Left lung (tissue), 10 donors: ENCODE measurements around the gene FGF21. TPM values are rescaled to one million over a fixed set of nuclear protein-coding genes. Genes with fewer than 3 reads are reported as not detected.

Experiments
- ATAC-seq: fragments of 200-7000 bp; cut with Tn5 transposase; one replicate; pipeline ENCODE4 v1.9.1; 2020; ENCODE audit warnings: moderate library complexity
- DNase-seq, 4 donors: peaks; one replicate each; pipeline ENCODE4 v3.0.0-alpha.2; 2013 to 2020
- H3K27ac ChIP-seq, 2 donors: fragments of 200-600 bp; sonication (generic) in 1 of 2; one replicate each; pipeline versions ENCODE4 v1.5.0 to v1.8.0; 2020 to 2021
- H3K27me3 ChIP-seq, 2 donors: fragments of 200-600 bp; sonication (generic) in 1 of 2; one replicate each; pipeline versions ENCODE4 v1.5.0 to v1.8.0; 2020 to 2021
- H3K36me3 ChIP-seq, 2 donors: fragments of 200-600 bp; sonication (generic) in 1 of 2; one replicate each; pipeline versions ENCODE4 v1.5.0 to v1.8.0; 2020 to 2021
- H3K4me1 ChIP-seq, 2 donors: fragments of 200-600 bp; one replicate each; pipeline ENCODE4 v1.8.0; 2021
- H3K4me3 ChIP-seq, 2 donors: fragments of 200-600 bp; sonication (generic) in 1 of 2; one replicate each; pipeline versions ENCODE4 v1.5.0 to v1.8.0; 2020 to 2021; ENCODE audit warnings: mild to moderate bottlenecking in 1 of 2
- H3K9me3 ChIP-seq, 2 donors: fragments of 200-600 bp; sonication (generic) in 1 of 2; one replicate each; pipeline versions ENCODE4 v1.5.0 to v1.8.0; 2020 to 2021
- CTCF ChIP-seq, 2 donors: fragments of 200-600 bp; sonication (generic) in 1 of 2; IDR thresholded peaks; one replicate each; pipeline versions ENCODE4 v1.5.0 to v1.8.0; 2021; ENCODE audit warnings: antibody characterized with exemption in 2 of 2
- intact Hi-C, 2 donors: fragments of 100-400 bp; cut with DNase I; formaldehyde crosslinking; loops; one replicate each; pipeline versions ENCODE4 v1.11.2 to v1.14.2; 2022
- polyA plus RNA-seq, 6 donors: library from polyadenylated mRNA; unstranded; fragments of 120-200 nt; gene quantifications; one replicate each; pipeline ENCODE4 v1.2.1, GENCODE V29; 2013; ENCODE audit not compliant: insufficient read length in 6 of 6
- total RNA-seq, 2 donors: library from RNA; stranded (reverse); fragmentation: NEBNext Ultra II Directional; extraction: Animal tissue kit (Norgen Biotek cat#: 25700); gene quantifications; one replicate each; pipeline ENCODE4 v1.2.1, GENCODE V29; 2021
- donor health status: DM: no; HTN: yes; CAD: no.
- donor health status: DM: no; HTN: no; CAD: no.

FGF21 gene
- total and polyA plus RNA-seq, 8 donors: not detected

- intact Hi-C loops: no loop called here
- peaks cover 21 to 71% of the 10 kb centered on the region in 2 donors for H3K27me3 ChIP-seq
- no peak overlapping the region for H3K27ac ChIP-seq
- no peak for ATAC-seq
- TF ChIP-seq CTCF (IDR thresholded peaks at IDR 0.05): no peak
- H3K36me3 ChIP-seq: no peaks in the 10 kb centered on the region
- no peak for DNase-seq
- H3K4me3 ChIP-seq: no peak overlapping the region
- peaks cover 13 to 21% of the 10 kb centered on the region in 2 donors for H3K4me1 ChIP-seq
- H3K9me3 ChIP-seq: no peaks in the 10 kb centered on the region
Observed at GRCh38 chr19:48749571-48750198, 5.6 kb upstream of the FGF21 start.

GRCh38 chr19:48750351-48750750 is 5.0 kb upstream of the FGF21 start:
- TF ChIP-seq CTCF (IDR thresholded peaks at IDR 0.05): no peak
- ATAC-seq (no peak), DNase-seq (no peak)
- no peak overlapping the region for H3K27ac ChIP-seq
- H3K36me3 ChIP-seq: no peaks in the 10 kb centered on the region
- intact Hi-C loops: no loop called here
- H3K9me3 ChIP-seq: no peaks in the 10 kb centered on the region
- H3K27me3 ChIP-seq: peaks cover 21 to 68% of the 10 kb centered on the region in 2 donors
- H3K4me1 ChIP-seq: peaks cover 13 to 21% of the 10 kb centered on the region in 2 donors
- peak overlapping the region in 1 of 2 donors; percentile 48 for H3K4me3 ChIP-seq

DNA sequence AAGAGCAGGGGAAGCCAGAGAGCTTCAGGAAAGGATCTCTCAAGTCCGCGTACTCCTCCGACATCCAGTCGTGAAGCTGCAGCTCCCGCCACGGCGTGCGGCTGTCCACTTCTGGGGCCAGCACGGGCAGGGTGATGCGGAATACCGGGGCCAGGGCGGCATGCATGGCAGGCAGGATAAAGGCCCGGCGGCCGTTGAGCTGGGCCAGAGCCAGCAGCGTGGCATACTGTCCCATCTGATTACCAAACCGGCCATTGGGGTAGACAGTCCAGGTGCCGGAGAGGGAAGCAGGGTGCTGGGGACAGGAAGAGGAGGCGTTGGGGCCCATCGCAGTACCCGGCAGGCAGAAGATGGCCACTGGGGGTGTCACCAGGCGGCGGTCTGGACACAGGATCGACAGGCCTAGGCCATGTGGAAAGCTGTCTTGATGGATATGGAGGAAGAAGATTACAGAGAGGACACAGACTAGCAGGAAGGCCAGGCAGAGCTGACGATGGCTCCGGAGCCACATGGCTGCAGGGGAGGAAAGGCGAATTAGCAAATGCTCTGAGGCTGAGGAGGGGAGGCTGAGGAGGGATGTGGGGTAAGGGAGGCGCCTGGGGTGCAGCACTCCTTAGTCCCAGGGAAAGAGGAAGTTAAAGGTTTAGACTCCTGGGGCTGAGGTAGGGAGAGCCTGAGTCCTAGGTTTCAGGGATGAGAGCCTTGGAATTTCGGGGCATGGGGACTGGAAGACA is 4.4 kb upstream of the FGF21 start:
- intact Hi-C loops: no loop called here
- Histone ChIP-seq H3K9me3 (no peaks in the 10 kb centered on the region), H3K4me3 (peak overlapping the region in 1 of 2 donors; percentile 48), H3K4me1 (peaks cover 13 to 21% of the 10 kb centered on the region in 2 donors), H3K27me3 (peaks cover 21 to 62% of the 10 kb centered on the region in 2 donors), H3K36me3 (no peaks in the 10 kb centered on the region), H3K27ac (peak overlapping the region in 1 of 2 donors; percentile 69)
- TF ChIP-seq CTCF (IDR thresholded peaks at IDR 0.05): no peak
- ATAC-seq: no peak
- DNase-seq: no peak

- ATAC-seq (no peak), DNase-seq (no peak)
- Histone ChIP-seq H3K4me3 (peak overlapping the region; percentile 40 to 48), H3K9me3 (no peaks in the 10 kb centered on the region), H3K4me1 (peaks cover 13 to 21% of the 10 kb centered on the region in 2 donors), H3K36me3 (no peaks in the 10 kb centered on the region), H3K27me3 (peaks cover 21 to 52% of the 10 kb centered on the region in 2 donors), H3K27ac (peak overlapping the region; percentile 69)
- intact Hi-C loops: no loop called here
- no peak for TF ChIP-seq CTCF (IDR thresholded peaks at IDR 0.05)
Observed at GRCh38 chr19:48751845-48752495, 3.4 kb upstream of the FGF21 start.
